Measurements from ENCODE around the gene LUZP1. TPM values are rescaled to one million over a fixed set of nuclear protein-coding genes. Genes with fewer than 3 reads are reported as not detected.
"Not testable (repeated sequence)": the region's sequence is repeated elsewhere in the genome, so short reads cannot be mapped to it uniquely, and the experiment has no call there.

LUZP1 gene
- total RNA-seq, 2 experiments from 2014 or later: 18.4 to 19.1 TPM

DNA sequence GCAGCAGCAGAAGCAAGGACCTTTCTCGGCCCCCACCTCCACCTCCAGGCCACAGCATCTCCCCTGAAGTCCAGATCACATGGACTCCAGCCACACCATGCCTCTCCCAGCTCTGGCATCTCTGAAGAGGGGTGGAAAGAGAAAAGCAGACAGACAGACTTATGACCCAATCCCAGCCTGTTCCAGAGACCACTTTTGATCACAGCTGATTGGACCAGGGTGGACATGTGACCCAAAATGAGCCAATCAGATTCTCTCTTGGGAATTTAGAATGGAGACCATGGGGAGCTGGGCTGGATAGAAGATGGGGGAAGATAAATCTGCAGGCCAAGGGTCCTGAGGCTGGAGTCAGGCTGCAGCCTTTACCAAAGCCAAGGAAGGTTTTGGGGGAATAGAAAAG is 32.2 kb upstream of the LUZP1 start:
- POLR2A ChIA-PET: no interaction called here
- Mint-ChIP-seq H3K4me1 (no peaks in the 10 kb centered on the region), H3K4me3 (no peak overlapping the region), H3K27ac (no peak overlapping the region), H3K27me3 (peaks cover 14% of the 10 kb centered on the region), H3K9me3 (no peaks in the 10 kb centered on the region), H3K36me3 (no peaks in the 10 kb centered on the region)
- DNase-seq (no peak), ATAC-seq (ENCODE audit: low read depth) (no peak)

DNA sequence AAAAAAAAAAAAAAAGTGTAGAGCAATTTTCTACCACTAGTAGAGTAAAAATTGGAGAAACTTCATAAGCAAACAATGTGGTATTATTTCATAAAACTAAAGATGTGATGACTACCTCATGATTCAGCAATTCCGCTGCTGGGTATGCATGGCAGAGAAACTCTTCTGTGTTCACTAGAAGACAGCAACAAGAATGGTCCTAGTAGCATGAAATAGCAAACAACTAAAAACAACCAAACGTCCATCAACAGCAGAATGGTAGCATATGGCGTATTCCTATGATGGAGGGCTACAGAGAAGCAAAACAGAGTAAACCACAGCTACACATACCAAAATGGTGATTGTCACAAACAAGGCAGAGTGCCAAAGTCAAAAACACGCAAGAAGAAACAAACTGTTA is 29.7 kb upstream of the LUZP1 start:
- no peak overlapping the region for H3K4me3 Mint-ChIP-seq
- DNase-seq (no peak), ATAC-seq (ENCODE audit: low read depth) (no peak)
- H3K4me1 Mint-ChIP-seq: no peaks in the 10 kb centered on the region
- POLR2A ChIA-PET: no interaction called here
- H3K36me3 Mint-ChIP-seq: no peaks in the 10 kb centered on the region
- no peak overlapping the region for H3K27ac Mint-ChIP-seq
- H3K27me3 Mint-ChIP-seq: peaks cover 12% of the 10 kb centered on the region
- H3K9me3 Mint-ChIP-seq: no peaks in the 10 kb centered on the region

DNA sequence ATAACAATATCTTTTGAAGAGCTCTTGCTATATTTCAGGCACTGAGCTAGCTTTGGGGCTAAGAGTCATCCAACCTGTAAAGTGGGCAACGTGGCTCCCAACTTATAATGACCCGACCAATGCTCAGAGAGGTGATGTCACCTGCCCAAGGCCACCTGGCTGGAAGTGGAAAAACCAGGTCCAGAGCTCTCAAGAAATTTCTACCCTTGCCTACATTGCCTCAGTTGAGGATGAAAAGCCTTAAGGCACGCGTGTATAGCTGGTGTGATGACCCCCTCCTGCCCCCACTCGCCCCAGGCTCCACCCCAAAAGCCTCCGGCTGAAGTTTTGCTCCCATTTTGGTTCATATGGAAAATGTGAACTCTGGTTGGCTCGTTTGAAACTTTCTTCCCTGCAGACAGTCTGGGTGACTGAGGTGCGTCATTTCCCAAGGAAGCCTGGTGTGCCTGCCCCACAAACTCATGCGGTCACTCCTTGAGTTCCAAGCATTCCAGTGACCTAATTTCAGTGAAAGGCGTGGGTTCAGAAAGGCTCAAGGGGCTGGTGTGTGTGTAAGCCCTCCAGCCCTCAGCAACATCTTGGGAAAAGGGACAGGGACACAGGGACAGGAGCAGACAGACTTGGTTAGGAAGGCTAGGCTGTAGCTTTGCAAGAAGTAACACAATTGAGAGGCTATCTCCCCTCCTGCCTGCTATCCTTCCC is 28.1 kb upstream of the LUZP1 start:
- DNase-seq (no peak), ATAC-seq (ENCODE audit: low read depth) (no peak)
- H3K9me3 Mint-ChIP-seq: no peaks in the 10 kb centered on the region
- H3K27me3 Mint-ChIP-seq: peaks cover 19% of the 10 kb centered on the region
- POLR2A ChIA-PET: no interaction called here
- H3K36me3 Mint-ChIP-seq: no peaks in the 10 kb centered on the region
- no peak overlapping the region for H3K27ac Mint-ChIP-seq
- no peak overlapping the region for H3K4me3 Mint-ChIP-seq
- no peaks in the 10 kb centered on the region for H3K4me1 Mint-ChIP-seq

DNA sequence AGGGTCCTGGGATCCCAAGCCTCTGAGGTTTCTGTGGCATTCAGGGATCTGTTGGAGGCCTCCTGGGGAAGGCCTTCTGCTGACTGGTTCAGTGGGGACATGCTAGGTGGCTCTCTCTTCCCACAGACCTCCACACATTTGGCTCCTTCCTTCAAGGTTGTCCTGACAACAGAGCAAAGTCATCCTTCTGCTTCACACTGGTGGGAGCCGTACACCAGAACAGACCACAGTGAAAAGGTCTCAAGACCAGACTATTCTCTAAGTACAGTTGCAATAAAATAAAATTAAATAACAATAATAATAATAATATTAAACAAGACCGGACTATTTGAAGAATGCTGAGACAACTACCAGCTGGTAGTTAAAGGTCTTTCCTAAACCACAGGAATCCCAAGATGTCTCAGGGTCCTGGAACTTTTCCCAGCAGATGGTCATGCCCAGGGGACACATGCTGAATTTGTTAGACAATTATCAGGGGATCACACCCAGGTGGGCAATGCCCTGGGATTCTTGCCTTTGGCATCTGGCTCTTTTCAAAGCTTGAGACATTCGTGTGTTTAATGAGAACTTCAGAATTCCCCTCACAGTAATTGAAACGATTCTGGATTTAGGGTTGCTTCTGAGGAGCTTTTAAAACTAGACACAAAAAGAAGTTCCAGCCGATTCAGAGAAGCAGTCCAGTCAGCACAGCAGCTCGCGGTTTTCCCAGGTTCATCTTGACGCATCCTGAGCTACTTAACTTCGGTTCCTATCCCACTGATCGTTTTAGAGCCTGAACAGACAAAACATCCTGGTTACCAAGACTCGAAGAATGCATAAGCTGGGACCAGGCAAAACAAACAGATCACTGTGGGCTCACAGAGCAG is 25.7 kb upstream of the LUZP1 start:
- POLR2A ChIA-PET: no interaction called here
- peaks cover 12% of the 10 kb centered on the region for H3K27me3 Mint-ChIP-seq
- no peaks in the 10 kb centered on the region for H3K4me1 Mint-ChIP-seq
- H3K36me3 Mint-ChIP-seq: no peaks in the 10 kb centered on the region
- DNase-seq (no peak), ATAC-seq (ENCODE audit: low read depth) (no peak)
- H3K4me3 Mint-ChIP-seq: no peak overlapping the region
- H3K27ac Mint-ChIP-seq: no peak overlapping the region
- H3K9me3 Mint-ChIP-seq: no peaks in the 10 kb centered on the region

DNA sequence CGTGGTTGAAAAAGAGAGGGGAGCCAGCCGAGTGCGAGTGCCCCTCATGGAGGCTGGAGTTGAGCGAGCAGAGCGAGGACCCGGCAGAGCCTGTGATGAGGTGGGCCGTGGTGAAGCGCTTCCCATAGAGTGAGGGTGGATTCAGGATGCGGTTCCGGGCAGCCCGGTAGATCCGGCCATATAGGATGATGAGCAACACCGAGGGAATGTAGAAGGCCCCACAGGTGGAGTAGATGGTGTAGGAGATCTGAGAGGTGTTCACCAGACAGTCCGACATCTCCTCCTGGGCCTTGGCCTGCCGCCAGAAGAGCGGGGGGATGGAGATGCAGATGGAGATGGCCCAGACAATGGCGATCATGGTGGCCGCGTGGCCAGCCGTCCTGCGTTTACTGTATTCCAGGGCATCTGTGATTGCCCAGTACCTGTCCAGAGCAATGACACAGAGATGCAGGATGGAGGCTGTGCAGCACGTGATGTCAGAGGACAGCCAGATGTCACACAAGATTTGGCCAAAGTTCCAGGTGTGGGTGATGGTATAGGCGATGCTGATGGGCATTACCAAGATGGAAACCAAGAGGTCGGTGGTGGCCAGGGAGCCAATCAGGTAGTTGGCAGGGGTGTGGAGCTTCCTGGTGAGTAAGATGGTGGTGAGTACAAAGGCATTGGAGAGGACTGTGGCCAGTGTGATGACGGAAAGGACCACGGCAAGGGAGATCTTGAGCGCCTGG is 24.9 kb upstream of the LUZP1 start:
- POLR2A ChIA-PET: interaction anchor here (0.7 kb wide), 1 partner anchor 175 kb away, joined by 3 read pairs; no protein-coding TSS in a partner anchor
- H3K36me3 Mint-ChIP-seq: no peaks in the 10 kb centered on the region
- no peaks in the 10 kb centered on the region for H3K4me1 Mint-ChIP-seq
- H3K27me3 Mint-ChIP-seq: peaks cover 12% of the 10 kb centered on the region
- no peaks in the 10 kb centered on the region for H3K9me3 Mint-ChIP-seq
- no peak overlapping the region for H3K27ac Mint-ChIP-seq
- no peak overlapping the region for H3K4me3 Mint-ChIP-seq
- ATAC-seq (ENCODE audit: low read depth) (no peak), DNase-seq (no peak)

DNA sequence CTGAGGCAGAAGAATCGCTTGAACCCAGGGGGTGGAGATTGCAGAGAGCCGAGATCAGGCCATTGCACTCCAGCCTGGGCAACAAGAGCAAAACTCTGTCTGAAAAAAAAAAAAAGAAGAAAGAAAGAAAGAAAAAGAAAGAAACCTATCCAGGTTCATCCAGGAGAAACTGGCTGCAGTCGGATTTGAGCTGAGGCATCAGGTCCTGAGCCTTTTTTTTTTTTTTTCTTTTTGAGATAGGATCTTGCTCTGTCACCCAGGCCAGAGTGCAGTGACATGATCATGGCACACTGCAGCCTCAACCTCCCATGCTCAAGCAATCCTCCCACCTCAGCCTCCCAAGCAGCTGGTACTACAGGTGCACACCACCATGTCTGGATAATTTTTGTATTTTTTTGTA is 22.5 kb upstream of the LUZP1 start:
- H3K4me1 Mint-ChIP-seq: no peaks in the 10 kb centered on the region
- DNase-seq: no peak
- H3K9me3 Mint-ChIP-seq: no peaks in the 10 kb centered on the region
- no peak overlapping the region for H3K4me3 Mint-ChIP-seq
- H3K27ac Mint-ChIP-seq: no peak overlapping the region
- no peak for ATAC-seq (ENCODE audit: low read depth)
- POLR2A ChIA-PET: no interaction called here
- H3K27me3 Mint-ChIP-seq: peaks cover 9% of the 10 kb centered on the region
- no peaks in the 10 kb centered on the region for H3K36me3 Mint-ChIP-seq

DNA sequence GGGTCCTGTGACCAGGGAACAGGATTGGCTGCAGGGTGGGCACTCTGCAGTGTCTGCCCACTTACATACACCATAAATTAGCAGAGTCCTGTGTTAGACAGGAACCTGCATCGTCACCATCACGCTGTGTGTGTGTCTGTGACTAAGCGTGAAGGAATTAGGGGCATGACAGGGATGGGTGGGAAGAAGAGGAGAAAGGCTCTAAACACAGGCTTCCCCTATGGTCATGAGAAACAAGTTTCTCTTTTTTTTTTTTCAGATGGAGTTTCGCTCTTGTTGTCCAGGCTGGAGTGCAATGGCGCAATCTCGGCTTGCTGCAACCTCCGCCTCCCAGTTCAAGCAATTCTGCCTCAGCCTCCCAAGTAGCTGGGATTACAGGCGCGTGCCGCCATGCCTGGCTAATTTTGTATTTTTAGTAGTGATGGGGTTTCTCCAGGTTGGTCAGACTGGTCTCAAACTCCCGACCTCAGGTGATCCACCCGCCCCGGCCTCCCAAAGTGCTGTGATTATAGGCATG is 20.3 kb upstream of the LUZP1 start:
- H3K9me3 Mint-ChIP-seq; H3K4me1 Mint-ChIP-seq; POLR2A ChIA-PET; H3K27ac Mint-ChIP-seq; ATAC-seq (ENCODE audit: low read depth); H3K36me3 Mint-ChIP-seq; DNase-seq; H3K4me3 Mint-ChIP-seq: not testable (repeated sequence)
- H3K27me3 Mint-ChIP-seq: peaks cover 13% of the 10 kb centered on the region

DNA sequence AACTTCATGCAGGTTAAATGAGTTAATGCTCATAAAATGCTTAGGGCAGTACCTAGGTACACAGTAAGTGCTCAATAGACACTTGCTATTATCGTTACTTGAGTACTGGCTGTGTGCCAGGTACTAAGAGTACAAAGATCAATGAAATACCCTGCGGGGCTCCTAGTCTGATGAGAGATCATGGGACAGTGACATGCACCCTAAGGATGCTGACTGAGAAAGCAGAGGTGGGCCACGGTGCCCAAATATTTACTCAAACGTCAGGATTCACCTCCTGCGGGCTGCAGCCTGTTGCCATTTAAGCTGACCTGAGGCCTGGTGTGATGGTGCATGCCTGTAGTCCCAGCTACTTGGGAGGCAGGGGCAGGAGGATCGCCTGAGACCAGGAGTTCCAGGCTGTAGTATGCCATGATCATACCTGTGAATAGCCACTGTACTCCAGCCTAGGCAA is 19.8 kb upstream of the LUZP1 start:
- Mint-ChIP-seq H3K4me1 (peaks cover 7% of the 10 kb centered on the region), H3K36me3 (no peaks in the 10 kb centered on the region), H3K27me3 (peaks cover 17% of the 10 kb centered on the region), H3K9me3 (no peaks in the 10 kb centered on the region), H3K27ac (no peak overlapping the region), H3K4me3 (no peak overlapping the region)
- ATAC-seq (ENCODE audit: low read depth) (no peak), DNase-seq (no peak)
- POLR2A ChIA-PET: interaction anchor here (0.8 kb wide), 1 partner anchor 91 kb away, joined by 3 read pairs; no protein-coding TSS in a partner anchor

DNA sequence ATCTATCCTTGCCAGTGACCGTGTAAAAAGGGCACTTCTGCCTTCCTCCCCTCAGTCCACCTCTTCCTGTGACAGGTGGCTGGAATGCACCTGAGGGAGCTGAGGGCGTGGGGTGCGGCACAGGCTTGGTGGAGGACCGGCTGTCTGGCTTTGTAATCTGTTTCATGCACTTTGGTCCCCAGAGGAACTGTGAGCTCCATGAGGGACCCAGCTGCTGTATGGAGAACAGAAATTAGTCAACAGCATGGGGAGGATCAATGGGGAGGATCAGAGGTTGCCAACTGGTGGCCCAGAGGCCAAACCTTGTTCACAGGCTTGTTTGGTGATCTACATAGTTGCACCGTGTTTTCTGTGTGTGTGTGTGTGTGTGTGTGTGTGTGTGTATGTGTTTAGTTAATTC is 19.0 kb upstream of the LUZP1 start:
- peaks cover 10% of the 10 kb centered on the region for H3K27me3 Mint-ChIP-seq
- H3K27ac Mint-ChIP-seq: no peak overlapping the region
- no peaks in the 10 kb centered on the region for H3K9me3 Mint-ChIP-seq
- H3K4me3 Mint-ChIP-seq: no peak overlapping the region
- ATAC-seq (ENCODE audit: low read depth) (no peak), DNase-seq (no peak)
- POLR2A ChIA-PET: interaction anchor here (0.8 kb wide), 1 partner anchor 90 kb away, joined by 3 read pairs; no protein-coding TSS in a partner anchor
- H3K36me3 Mint-ChIP-seq: no peaks in the 10 kb centered on the region
- H3K4me1 Mint-ChIP-seq: peaks cover 7% of the 10 kb centered on the region

DNA sequence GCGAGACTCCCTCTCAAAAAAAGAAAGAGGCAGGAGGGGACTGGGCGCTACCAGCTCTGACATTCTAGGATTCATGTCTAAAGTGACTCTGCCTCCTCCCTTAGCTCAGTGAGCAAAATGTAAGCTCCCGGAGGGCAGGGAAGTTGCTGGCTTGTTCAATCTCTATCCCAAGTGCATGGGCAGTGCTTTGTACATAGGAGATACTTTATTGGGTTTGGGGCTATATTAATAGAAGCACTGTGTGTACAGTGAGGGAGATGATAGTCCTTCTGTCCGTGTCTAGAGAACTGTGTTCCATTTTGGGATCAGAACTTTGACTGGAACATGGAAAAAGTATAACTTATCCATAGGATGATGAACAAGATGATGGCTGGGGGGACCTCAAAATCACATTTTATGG is 16.7 kb upstream of the LUZP1 start:
- Mint-ChIP-seq H3K36me3 (no peaks in the 10 kb centered on the region), H3K27me3 (peaks cover 18% of the 10 kb centered on the region), H3K4me3 (no peak overlapping the region), H3K9me3 (no peaks in the 10 kb centered on the region), H3K4me1 (peaks cover 7% of the 10 kb centered on the region), H3K27ac (no peak overlapping the region)
- POLR2A ChIA-PET: interaction anchor here (0.5 to 2.1 kb wide), 3 partner anchors 85 to 159 kb away, joined by 3 to 13 read pairs (median 3); partner anchors contain the start of gene HNRNPR
- ATAC-seq (ENCODE audit: low read depth) (no peak), DNase-seq (no peak)

DNA sequence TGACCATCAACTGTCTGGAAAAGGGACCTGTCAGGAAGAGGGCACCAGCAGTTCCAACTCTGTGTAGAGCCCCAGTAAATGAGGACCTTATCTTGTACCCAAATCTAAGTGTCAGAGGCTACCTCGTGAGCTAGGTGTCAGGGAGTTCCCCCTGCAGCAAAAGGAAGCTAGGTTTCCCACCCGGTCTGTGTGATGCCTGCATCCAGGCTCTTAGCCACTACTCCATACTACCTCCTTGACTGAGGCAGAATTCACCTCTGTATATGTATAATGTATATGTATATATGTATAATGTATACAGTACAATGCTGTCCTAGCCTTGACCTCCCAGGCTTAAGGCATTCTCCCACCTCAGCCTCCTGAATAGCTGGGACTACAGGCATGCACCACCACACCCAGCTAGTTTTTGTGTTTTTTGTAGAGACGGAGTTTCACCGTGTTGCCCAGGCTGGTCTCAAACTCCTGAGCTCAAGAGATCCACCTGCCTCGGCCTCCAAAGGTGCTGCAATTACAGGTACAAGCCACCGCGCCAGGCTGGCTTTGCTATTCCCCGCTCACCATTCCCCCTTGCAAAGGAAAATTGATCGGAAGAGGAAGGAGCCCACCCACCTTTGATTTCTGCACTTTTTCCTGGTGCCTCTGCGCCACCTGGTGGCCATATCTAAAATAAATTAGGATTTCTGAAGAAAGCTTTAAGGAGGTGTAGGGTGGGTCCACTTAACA is 15.7 kb upstream of the LUZP1 start:
- H3K9me3 Mint-ChIP-seq: no peaks in the 10 kb centered on the region
- peaks cover 7% of the 10 kb centered on the region for H3K4me1 Mint-ChIP-seq
- POLR2A ChIA-PET: interaction anchor here (0.5 to 2.1 kb wide), 5 partner anchors 81 to 160 kb away, joined by 3 to 13 read pairs (median 5); partner anchors contain the start of gene HNRNPR
- H3K27me3 Mint-ChIP-seq: peaks cover 16% of the 10 kb centered on the region
- H3K36me3 Mint-ChIP-seq: no peaks in the 10 kb centered on the region
- peak overlapping the region; percentile 67 for H3K4me3 Mint-ChIP-seq
- ATAC-seq (ENCODE audit: low read depth): peak; percentile 33
- DNase-seq: peak; percentile 52
- no peak overlapping the region for H3K27ac Mint-ChIP-seq

DNA sequence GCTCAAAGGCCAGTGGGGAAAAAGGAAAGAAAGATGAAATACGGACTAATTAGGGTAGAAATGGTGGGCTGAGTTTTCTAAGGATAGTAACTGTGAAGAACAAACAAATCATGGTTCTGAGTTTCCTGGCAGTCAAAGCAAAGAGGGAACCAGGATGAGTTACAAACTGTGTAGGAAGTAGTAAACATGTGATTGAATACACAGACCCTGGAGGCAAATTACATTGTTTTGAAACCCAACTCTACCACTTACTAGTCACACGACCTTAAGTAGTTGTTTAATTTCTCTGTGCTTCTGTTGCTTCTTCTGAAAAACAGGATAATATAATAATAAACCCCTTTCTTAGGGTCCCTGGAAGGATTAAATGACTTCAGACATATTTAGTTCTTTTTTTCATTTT is 11.2 kb upstream of the LUZP1 start:
- Mint-ChIP-seq H3K27ac (no peak overlapping the region), H3K9me3 (no peaks in the 10 kb centered on the region), H3K4me3 (no peak overlapping the region), H3K27me3 (peaks cover 42% of the 10 kb centered on the region), H3K4me1 (peaks cover 15% of the 10 kb centered on the region), H3K36me3 (no peaks in the 10 kb centered on the region)
- no peak for ATAC-seq (ENCODE audit: low read depth)
- POLR2A ChIA-PET: interaction anchor here (0.7 to 0.8 kb wide), 2 partner anchors 12 to 131 kb away, joined by 3 read pairs; no protein-coding TSS in a partner anchor
- no peak for DNase-seq

Data from activated naive CD8-positive, alpha-beta T cell treated with anti-CD3 and anti-CD28 coated beads, Interleukin-2, amount 10 ng/mL, durations not matched to agents 7 days and 5 days (primary cell).